ENCODE measurements around the gene L3MBTL4.

GRCh38 chr18:6069103-6069502 lies 345.6 kb downstream of the L3MBTL4 start:
- TF ChIP-seq, protein P1, sequence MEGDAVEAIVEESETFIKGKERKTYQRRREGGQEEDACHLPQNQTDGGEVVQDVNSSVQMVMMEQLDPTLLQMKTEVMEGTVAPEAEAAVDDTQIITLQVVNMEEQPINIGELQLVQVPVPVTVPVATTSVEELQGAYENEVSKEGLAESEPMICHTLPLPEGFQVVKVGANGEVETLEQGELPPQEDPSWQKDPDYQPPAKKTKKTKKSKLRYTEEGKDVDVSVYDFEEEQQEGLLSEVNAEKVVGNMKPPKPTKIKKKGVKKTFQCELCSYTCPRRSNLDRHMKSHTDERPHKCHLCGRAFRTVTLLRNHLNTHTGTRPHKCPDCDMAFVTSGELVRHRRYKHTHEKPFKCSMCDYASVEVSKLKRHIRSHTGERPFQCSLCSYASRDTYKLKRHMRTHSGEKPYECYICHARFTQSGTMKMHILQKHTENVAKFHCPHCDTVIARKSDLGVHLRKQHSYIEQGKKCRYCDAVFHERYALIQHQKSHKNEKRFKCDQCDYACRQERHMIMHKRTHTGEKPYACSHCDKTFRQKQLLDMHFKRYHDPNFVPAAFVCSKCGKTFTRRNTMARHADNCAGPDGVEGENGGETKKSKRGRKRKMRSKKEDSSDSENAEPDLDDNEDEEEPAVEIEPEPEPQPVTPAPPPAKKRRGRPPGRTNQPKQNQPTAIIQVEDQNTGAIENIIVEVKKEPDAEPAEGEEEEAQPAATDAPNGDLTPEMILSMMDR (conservative IDR thresholded peaks at IDR 0.05; ENCODE audit: low read length), result no peak
- TF ChIP-seq EZH2phosphoT487 (IDR thresholded peaks at IDR 0.05; ENCODE audit: borderline replicate concordance, low read depth, low read length), result no peak
